DND-41 (cell line): ENCODE measurements around the gene SNX9.

ENCODE experiments used
- ATAC-seq: fragments of 200-7000 bp; cut with Tn5 transposase; 3 replicates; pipeline ENCODE4 v1.9.1; 2021; ENCODE audit warnings: low read depth; ENCODE audit not compliant: insufficient read depth
- DNase-seq: peaks from one replicate; pipeline ENCODE4 v3.0.0-alpha.2; 2020
- H2AFZ ChIP-seq: 2 replicates; pipeline ENCODE4 v1.6.0; 2012; ENCODE audit warnings: low read depth, low read length
- H3K27ac ChIP-seq: 2 replicates; pipeline ENCODE4 v1.5.1; 2012; ENCODE audit warnings: low read length, inconsistent platforms
- H3K27me3 ChIP-seq: fragments of 200-600 bp; sonication (generic); 2 replicates; pipeline ENCODE4 v1.6.0; 2012; ENCODE audit warnings: low read length, mild to moderate bottlenecking, inconsistent platforms; ENCODE audit not compliant: insufficient read depth, poor library complexity
- H3K36me3 ChIP-seq: 2 replicates; pipeline ENCODE4 v1.5.1; 2012; ENCODE audit warnings: low read length, inconsistent platforms; ENCODE audit not compliant: insufficient read depth
- H3K4me1 ChIP-seq: 2 replicates; pipeline ENCODE4 v1.5.1; 2012; ENCODE audit warnings: mild to moderate bottlenecking, low read length; ENCODE audit not compliant: insufficient read depth
- H3K4me2 ChIP-seq: 2 replicates; pipeline ENCODE4 v1.6.0; 2012; ENCODE audit warnings: mild to moderate bottlenecking, moderate library complexity, low read length, inconsistent platforms; ENCODE audit not compliant: insufficient read depth
- H3K4me3 ChIP-seq, 2 experiments: fragments of 200-600 bp in 1 of 2; shearing (Covaris generic) in 1 of 2; 2 replicates each; pipeline ENCODE4 v1.5.1; 2012 to 2016; ENCODE audit warnings: inconsistent platforms in 2 of 2, low read length in 2 of 2, mild to moderate bottlenecking in 2 of 2, low read depth in 1 of 2, moderate library complexity in 1 of 2
- H3K79me2 ChIP-seq: 2 replicates; pipeline ENCODE4 v1.6.0; 2012; ENCODE audit warnings: low read length, inconsistent platforms; ENCODE audit not compliant: insufficient read depth
- H3K9ac ChIP-seq: 2 replicates; pipeline ENCODE4 v1.6.0; 2012; ENCODE audit warnings: low read depth, mild to moderate bottlenecking, inconsistent platforms, low read length, moderate library complexity
- H3K9me3 ChIP-seq: 2 replicates; pipeline ENCODE4 v1.5.1; 2012; ENCODE audit warnings: low read length, moderate library complexity, mild to moderate bottlenecking, inconsistent platforms; ENCODE audit not compliant: insufficient read depth, severe bottlenecking
- H4K20me1 ChIP-seq: 2 replicates; pipeline ENCODE4 v1.6.0; 2012; ENCODE audit warnings: low read length; ENCODE audit not compliant: insufficient read depth
- CTCF ChIP-seq: IDR thresholded peaks from 2 replicates; pipeline ENCODE4 v1.5.1; 2012; ENCODE audit warnings: borderline replicate concordance, low read length, moderate library complexity, mild to moderate bottlenecking; ENCODE audit not compliant: poor library complexity, severe bottlenecking; ENCODE audit errors: extremely low read depth
- EZH2 ChIP-seq: IDR thresholded peaks from 3 replicates; pipeline ENCODE4 v1.6.1; 2012; ENCODE audit warnings: borderline replicate concordance, low read depth, mild to moderate bottlenecking, moderate library complexity, low read length, inconsistent platforms; ENCODE audit not compliant: severe bottlenecking

Gene SNX9

DNA sequence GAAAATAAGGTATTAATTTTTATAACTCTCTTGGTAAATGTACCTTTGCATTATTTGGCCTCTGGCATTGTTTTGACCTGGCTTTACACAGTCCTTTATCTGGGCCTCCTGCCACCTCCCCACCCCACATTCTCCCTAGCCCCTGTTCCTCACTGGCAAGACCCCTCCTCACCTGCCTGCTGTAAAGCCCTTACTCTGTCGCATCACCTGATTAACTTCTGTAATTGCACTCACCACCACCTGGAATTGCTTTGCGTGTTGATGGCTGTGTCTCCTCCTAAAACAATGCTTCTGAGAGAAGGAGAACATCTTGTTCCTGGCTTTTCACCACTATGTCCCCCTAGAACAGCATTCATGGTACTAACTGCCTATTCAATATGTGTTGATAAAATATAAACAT lies 24.8 kb downstream of the SNX9 start:
- no peak overlapping the region for H3K4me2 ChIP-seq
- no peak overlapping the region for H3K27ac ChIP-seq
- no peak overlapping the region for H3K9ac ChIP-seq
- H3K79me2 ChIP-seq = no peaks in the 10 kb centered on the region
- no peak overlapping the region for H3K4me3 ChIP-seq
- DNase-seq (no peak), ATAC-seq (no peak)
- H3K27me3 ChIP-seq = peaks cover 6% of the 10 kb centered on the region
- H4K20me1 ChIP-seq = no peaks in the 10 kb centered on the region
- H2AFZ ChIP-seq = no peak overlapping the region
- peaks cover under 1% of the 10 kb centered on the region for H3K9me3 ChIP-seq
- TF ChIP-seq EZH2 = no peak
- no peak for TF ChIP-seq CTCF
- H3K4me1 ChIP-seq = no peaks in the 10 kb centered on the region
- H3K36me3 ChIP-seq = no peaks in the 10 kb centered on the region

DNA sequence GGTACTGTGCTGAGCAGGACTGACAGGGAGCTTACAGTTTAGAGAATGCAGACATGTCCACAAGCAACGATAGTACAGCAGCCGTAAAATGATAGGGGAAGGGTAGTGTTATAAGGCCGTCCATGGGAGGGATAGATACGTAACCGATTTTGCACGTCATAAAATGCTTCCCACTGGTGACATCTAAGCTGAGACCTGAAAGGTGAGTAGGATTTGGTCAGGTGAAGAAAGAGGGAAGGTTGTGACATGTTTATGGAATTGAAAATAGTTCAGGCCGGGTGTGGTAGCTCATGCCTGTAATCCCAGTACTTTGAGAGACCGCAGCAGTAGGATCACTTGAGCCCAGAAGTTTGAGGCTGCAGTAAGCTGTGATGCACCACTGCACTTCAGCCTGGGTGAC lies 25.6 kb downstream of the SNX9 start:
- H3K4me1 ChIP-seq = no peaks in the 10 kb centered on the region

DNA sequence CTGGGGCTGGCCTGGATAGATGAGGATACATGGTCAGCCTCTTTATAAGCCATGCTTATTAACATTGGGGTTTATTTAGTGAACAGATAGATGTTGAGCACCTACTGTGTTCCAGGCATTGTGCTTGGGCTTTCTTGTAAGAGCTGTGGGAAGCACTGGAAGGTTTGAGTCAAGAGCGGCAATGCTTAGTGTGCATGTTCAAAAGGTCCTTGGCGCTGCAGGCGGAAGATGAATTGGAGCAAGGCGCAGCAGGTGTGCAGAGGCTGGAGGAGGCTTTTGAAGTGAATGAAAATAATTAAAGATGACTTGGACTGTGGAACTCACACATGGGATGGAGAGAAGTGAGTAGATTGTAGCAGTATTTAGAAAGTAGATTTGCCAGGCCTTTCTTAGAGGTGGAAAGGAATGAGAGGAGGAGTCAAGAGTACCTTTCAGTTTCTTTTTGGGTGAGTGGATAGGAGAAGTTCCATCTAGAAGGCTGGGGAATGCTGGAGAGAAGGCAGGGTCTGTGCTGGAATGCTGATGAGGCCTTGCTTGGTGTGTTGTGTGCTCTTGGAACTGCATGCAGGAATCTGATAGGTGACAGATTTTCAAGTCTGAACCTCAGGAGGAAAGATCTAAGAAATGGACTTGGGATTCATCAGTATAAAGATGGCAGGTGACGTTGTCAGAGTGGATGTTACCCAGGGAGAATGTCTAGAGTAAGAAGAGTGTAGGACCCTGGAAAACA lies 26.4 kb downstream of the SNX9 start:
- peaks cover 6% of the 10 kb centered on the region for H3K27me3 ChIP-seq
- H3K27ac ChIP-seq = no peak overlapping the region
- ATAC-seq = no peak
- TF ChIP-seq CTCF (no peak), EZH2 (no peak)
- no peak for DNase-seq
- H4K20me1 ChIP-seq = no peaks in the 10 kb centered on the region
- H3K79me2 ChIP-seq = no peaks in the 10 kb centered on the region
- H2AFZ ChIP-seq = no peak overlapping the region
- H3K36me3 ChIP-seq = no peaks in the 10 kb centered on the region
- peaks cover 8% of the 10 kb centered on the region for H3K9me3 ChIP-seq
- no peak overlapping the region for H3K9ac ChIP-seq
- no peak overlapping the region for H3K4me3 ChIP-seq
- no peak overlapping the region for H3K4me2 ChIP-seq
- H3K4me1 ChIP-seq = no peaks in the 10 kb centered on the region

More for the DNA sequence above, 25.6 kb downstream of the SNX9 start:
- Histone ChIP-seq H3K9ac (no peak overlapping the region), H3K9me3 (peaks cover 8% of the 10 kb centered on the region), H2AFZ (no peak overlapping the region), H3K27me3 (peaks cover 6% of the 10 kb centered on the region), H3K79me2 (no peaks in the 10 kb centered on the region), H3K4me3 (no peak overlapping the region), H4K20me1 (no peaks in the 10 kb centered on the region), H3K4me2 (no peak overlapping the region), H3K36me3 (no peaks in the 10 kb centered on the region), H3K27ac (no peak overlapping the region)
- DNase-seq (no peak), ATAC-seq (no peak)
- no peak for TF ChIP-seq EZH2
- TF ChIP-seq CTCF = no peak

GRCh38 chr6:157850030-157850429 lies 27.0 kb downstream of the SNX9 start:
- ATAC-seq = no peak
- no peaks in the 10 kb centered on the region for H3K36me3 ChIP-seq
- no peak overlapping the region for H2AFZ ChIP-seq
- H3K9ac ChIP-seq = no peak overlapping the region
- H3K27me3 ChIP-seq = peaks cover 6% of the 10 kb centered on the region
- H3K79me2 ChIP-seq = no peaks in the 10 kb centered on the region
- H3K4me2 ChIP-seq = no peak overlapping the region
- no peaks in the 10 kb centered on the region for H4K20me1 ChIP-seq
- H3K9me3 ChIP-seq = peaks cover 8% of the 10 kb centered on the region
- no peak overlapping the region for H3K4me3 ChIP-seq
- no peak for DNase-seq
- TF ChIP-seq EZH2 (no peak), CTCF (no peak)
- no peak overlapping the region for H3K27ac ChIP-seq
- no peaks in the 10 kb centered on the region for H3K4me1 ChIP-seq
